Islet precursor cell (in vitro differentiated cells): ENCODE data around the gene CALR.
"Not testable (repeated sequence)": the region's sequence is repeated elsewhere in the genome, so short reads cannot be mapped to it uniquely, and the experiment has no call there.

Experiments used
- DNase-seq: peaks from one replicate; pipeline ENCODE4 v3.0.0-alpha.2; 2018

Gene CALR

DNA sequence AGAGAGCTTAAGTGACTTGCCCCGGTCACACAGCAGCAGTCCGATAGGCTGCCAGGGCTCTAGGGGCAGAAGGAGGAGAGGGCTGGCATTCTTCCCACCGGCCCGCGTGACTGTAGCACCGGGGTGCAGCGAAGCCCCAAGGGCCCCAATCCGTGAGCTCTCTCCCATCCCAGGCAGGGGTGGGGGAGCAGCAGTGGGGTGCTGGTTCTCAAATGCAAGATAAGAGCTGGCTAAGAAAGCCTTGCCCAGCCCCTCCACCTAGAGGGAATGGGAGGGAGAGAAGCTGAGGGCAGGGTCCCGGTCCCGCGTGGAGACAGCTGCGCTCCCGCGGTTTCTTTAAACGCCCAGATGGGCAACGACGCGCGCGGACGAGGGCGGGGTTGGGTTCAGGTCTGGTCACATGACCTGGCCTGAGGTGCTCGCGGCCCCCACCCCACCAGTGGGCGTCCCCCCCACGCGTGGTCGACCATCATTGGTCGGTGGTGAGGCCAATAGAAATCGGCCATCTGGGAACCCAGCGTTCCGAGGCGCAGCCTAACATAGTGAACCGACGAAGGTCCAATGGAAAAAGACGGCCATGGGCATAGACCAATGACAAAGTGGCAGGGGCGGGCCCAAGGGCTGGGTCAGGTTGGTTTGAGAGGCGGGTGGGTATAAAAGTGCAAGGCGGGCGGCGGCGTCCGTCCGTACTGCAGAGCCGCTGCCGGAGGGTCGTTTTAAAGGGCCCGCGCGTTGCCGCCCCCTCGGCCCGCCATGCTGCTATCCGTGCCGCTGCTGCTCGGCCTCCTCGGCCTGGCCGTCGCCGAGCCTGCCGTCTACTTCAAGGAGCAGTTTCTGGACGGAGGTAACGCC is at the start of gene CALR:
Gene CALR, plus strand, starts transcription at position 683 of the 852 bp plus-strand sequence. Its CDS starts 71 bp downstream, at position 754.
- DNase-seq = peak; percentile 99

DNA sequence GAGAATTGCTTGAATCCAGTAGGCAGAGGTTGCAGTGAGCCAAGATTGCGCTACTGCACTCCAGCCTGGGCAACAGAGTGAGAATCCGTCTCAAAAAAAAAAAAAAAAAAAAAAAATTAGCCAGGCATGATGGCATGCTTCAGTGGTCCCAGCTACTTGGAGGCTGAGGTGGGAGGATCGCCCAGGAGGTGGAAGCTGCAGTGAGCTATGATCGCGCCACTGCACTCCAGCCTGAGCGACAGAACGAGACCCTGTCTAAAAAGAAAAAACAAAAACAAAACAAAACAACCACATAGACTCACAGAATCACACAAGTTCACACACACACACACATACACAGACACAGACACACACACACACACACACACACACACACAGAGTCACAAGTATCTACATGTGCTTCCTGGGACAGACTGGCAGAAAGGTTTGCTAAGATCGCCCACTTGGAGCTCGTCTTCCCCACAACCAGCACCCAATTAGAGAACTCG is 48.1 kb upstream of the CALR start:
- not testable (repeated sequence) for DNase-seq

DNA sequence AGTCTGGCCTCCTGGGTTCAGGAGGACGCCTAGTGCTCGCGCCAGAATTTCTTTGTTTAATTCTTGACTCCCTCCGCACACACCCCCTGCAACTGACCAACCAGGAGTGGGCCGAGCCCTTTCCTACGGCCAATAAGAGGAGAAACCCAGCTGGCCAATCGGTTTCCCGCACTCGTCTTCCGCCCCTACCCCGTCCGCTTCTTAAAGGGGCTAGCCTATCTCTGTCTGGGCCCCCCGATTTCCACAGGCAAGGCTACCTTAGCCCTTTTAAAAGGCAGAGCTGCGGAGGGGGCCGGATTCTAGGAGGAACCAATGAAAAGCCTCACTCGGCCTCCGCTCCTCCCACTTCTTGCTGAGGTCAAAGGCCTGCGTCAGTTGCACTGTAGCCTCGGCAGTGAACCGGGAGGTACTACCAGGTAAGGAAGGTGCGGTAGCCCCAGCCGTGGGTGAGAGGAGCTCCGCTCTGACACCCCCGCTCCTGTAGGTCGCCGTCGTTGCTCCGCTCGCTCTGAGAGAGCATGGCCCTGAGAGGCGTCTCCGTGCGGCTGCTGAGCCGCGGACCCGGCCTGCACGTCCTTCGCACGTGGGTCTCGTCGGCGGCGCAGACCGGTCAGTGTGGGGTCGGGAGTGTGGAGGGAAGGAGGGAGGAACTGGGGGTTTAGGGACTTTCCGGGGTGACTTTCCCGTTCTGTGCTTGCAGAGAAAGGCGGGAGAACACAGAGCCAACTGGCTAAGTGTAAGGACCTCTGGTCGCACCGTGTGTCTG is 47.4 kb upstream of the CALR start, which contains the start of gene GCDH:
Gene GCDH, plus strand, starts transcription at position 374 of the 766 bp plus-strand sequence. Its CDS starts 145 bp downstream, at position 519.
- peak; percentile 99 for DNase-seq

DNA sequence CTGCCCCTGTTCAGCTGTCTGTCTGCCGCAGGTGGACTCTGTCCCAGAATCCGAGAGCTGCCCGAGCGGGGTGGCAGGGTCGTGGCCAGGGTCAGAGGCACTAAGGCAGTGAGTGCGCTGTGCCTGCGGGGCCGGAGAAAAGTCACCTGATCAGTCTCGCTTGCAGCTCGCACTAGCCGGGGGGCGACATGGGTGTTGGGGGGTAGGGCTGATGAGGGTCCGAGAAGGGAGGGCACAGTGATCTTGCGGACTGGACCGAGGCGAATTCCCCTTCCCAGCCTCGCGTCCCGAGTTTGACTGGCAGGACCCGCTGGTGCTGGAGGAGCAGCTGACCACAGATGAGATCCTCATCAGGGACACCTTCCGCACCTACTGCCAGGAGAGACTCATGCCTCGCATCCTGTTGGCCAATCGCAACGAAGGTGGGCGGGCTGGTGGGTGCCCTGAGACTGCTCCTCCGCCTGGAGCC is 46.8 kb upstream of the CALR start:
- DNase-seq = no peak

DNA sequence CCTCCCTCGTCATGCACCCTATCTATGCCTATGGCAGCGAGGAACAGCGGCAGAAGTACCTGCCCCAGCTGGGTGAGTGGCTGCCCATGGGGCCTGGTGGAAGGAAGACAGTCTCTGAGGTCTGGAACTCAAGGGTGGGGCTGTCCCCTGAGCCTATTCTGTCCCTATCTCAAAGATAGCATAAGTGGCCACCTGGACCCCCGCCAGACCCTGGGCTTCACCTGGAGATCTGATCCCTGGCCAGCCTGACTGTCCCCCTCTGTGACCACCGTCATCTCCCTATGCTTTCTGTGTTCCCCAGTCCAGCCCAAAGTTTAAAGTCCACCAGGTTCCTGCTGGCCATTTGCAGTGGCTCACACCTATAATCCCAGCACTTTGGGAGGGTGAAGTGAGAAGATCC is 44.8 kb upstream of the CALR start:
- no peak for DNase-seq

DNA sequence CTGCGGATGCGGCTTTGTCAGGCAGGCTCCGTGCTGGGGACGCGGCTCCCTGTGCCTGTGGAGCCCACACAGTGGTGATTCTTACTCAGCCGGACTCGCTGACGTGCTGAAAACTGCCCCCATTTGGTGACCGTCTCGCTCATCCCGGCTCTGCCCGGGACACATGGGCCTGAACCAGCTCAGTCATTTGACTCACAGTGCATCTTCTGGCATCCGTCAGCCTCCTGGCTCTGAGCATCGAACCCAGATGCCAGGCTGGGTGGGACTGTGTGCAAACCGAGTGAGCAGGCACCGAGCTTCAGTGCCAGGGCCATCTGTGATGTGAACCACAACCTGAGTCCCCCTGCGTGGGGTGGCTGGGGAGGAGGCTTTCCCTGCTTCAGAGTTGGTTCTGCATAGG is 41.9 kb upstream of the CALR start:
- no peak for DNase-seq

DNA sequence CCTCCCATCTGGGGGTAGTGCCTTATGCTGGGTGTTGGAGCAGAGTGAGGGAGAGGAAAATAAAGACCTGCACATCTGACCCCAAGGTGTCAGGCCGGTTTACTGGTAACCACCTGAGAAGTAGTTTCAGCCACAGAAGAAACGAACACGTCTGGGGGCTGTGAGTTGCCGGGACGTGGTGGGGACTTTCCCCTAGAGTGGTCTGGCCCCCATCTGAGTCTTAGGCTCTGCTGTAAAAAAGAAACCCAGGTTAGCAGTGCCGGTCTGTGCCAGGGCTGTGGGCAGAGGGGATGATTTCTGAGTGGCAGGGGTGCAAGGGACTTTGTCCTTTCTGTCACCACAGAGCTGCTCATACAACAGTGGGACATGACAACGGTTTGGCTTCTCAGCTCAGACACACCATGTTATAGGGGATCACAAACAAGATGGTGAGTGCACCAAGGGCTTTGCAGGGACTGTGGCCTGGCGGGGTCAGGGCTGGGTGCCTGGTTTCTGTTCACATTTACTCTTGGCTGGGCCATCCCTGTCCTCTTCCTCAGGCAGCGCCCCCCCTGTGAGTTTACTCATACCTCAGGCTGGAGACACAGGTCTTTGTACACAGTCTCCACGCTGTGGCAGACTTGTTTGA is 38.4 kb upstream of the CALR start:
- DNase-seq = no peak

DNA sequence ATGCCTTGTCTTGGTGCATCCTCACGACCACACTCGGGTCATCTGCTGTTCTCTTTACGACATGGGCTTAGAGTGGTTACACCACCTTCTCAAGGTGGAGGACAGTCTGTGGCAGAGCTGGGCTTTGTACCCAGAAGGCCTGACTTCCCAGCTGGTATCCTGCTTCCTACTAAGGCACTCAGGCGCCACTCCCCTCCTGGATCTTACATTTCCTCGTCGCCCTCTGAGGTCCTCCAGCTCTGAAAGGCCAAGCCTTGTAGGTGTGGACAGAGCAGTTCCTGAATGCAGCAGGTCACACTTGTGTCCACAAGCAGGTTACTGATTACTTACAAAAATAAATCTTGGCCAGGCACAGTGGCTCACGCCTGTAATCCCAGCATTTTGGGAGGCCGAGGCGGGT is 31.2 kb upstream of the CALR start:
- no peak for DNase-seq

DNA sequence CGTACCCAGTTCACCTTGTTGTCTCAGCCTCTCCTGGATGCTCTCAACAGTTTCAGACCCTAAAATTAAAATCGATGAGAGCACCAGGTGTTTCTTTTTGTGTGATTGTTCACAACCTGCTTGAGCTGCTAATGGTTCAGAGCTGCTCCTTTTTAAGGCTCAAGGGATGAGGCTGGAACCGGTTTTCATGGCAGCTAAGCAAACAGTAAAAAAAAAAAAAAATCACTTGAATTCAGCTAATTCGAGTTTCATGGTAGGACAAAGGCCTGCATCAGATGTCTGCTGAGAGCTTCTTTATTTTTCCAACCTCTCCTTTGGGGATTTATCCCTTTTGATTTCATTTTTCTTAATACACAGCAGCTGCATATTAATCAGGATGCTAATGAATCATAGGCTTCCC is 25.8 kb upstream of the CALR start:
- no peak for DNase-seq

DNA sequence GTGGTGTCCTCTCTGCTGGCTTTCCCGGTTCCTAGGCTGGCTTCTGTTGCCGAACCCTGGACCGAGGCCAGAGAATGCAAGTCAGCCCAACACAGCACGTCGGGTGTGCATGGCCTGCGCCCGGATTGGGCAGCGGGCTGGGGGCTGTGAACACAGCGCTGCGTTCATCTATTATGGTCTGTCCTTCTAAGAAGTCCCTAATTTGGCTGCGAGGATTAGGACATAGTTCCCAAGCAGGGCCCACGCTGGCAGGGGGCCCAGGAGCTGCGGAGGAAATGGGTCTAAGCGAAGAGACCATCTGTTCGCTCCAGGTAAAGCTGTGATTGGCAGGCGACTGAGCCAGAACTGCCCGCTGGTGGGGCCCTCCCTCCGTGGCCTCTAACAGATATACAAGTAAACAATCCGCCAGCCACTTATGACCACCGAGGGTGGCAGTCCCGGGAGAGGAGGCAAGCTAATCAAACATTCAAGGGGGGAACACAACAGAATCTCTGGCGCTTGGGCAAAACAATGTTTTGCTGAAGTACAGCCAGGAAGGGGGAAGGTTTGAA is 25.3 kb upstream of the CALR start:
- DNase-seq = peak; percentile 65

DNA sequence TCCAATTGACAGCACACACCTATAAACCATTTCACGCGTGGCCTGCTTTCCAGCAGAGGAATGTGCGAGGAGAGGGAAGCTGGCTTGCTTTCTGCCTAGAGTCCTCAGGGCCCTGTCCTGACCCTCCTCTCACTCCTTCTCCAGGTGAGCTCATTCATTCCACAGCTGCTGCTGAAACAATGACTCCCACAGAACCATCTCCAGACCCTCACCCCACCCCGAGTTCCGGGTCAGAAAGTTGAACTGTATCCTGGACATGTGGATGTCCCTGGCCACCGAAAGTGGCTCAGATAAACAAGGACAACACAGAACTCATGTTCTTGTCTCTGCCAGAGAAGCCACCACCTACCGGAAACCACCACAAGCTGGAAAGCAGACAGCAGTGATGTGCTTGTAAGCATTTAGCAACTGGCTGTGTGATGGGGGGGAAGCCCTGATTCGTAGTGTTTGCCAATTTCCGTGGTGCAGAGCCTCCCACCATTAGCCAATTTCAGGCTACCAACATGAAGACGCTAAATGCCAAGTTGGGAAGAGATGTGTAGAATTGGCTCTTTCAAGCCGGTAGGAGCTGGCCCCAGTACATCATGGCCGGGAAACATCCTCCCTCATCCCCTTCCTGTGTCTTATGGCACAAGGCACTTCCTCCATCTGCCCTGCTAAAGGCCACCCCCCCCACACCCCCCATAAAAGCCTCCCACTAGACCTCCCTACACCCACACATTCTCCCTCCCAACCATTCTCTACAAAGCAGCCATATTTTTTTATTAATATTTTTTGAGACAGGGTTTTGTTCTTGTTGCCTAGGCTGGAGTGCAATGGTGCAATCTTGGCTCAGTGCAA is 24.3 kb upstream of the CALR start:
- DNase-seq = no peak

DNA sequence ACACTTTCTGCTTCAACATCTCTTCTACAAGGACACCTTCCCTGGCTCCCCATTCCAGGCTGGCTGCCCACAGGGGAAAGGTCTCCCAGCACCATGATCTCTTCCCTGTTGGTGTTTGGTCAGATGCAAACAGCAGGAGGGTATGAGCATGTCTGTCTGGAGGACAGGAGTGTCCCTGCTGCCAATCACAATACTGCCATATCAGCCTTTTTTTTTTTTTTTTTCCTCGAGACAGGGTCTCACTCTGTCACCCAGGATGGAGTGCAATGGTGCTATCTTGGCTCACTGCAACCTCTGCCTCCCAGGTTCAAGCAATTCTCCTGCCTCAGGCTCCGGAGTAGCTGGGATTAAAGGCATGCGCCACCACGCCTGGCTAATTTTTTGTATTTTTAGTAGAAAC is 22.5 kb upstream of the CALR start:
- not testable (repeated sequence) for DNase-seq

DNA sequence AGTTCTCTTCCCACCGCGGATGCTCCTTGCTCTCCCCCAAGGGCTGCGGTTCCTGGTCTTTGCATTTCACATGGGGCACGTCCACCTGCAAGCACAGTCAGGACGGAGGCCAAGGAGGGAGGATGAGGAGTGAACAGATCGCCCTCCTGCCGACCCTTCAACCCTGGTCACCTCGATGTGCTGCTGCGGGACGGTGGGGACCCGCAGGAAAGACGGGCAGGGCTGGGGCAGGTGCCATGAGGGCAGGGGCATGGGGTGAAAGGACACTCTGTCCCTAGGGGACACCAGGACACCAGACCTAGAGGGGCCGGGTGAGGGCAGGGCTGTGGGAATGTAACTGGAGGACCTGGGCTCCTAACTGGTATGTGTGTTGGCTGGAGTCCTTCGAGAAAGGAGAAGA is 20.2 kb upstream of the CALR start:
- DNase-seq = no peak

DNA sequence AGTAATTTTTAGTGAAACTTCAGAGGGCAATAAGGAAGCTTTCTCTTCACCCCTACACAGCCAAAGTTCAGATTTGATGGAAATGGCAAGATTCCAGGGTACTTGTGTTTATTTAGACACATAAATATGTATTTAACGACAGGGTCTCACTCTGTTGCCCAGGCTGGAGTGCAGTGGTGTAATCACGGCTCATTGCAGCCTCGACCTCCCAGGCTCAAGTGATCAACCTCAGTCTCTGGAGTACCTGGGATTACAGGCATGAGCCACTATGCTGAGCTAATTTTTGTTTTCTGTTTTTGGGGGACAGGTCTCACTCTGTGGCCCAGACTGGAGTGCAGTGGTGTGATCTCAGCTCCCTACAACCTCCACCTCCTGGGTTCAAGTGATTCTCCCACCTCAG is 17.4 kb upstream of the CALR start:
- DNase-seq = no peak

DNA sequence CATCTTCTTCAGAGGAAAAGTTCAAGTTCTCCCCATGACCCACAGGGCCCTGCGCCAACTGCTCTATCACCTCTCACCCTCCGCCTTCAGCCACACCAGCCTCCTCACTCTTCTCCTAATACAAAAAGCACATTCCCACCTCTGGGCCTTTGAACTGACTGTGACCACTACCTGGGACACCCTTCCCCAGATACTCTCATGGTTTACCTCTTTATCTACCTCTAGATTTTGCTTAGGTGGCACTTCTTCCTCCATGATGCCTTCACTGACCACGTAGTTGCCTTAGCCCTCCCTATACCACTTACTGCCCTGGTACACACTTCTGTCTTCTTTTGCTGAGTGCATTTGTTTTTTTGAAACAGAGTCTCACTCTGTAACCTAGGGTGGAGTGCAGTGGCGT is 15.4 kb upstream of the CALR start:
- no peak for DNase-seq

DNA sequence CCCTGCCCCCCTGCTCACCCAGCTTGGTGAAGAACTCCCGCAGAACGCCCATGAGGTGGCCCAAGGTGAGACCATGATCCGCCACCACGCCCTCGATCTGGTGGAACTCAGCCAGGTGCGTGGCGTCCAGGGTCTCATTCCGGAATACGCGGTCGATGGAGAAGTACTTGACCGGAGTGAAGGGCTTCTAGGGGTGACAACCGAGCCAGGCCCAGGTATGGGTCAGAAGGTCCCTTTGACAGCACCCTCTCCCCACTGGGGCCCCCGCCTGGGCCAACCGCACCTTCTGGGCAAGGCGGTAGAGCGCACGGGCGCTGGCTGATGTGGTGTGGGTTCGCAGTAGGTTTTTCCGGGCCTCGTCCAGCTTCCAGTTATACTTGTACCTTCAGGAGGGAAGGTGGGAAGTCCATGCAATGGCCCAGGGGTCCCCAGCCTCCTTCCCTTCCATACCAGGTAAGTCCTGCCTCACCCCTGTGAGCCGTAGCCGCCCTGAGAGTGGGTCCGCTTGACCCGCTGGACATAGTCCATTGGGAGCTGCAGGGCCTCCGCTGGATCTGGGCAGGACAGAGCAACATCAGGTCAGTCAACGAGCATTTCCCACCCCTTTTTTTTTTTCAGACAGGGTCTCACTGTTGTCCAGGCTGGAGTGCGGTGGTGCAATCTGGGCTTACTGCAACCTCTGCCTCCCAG is 13.6 kb upstream of the CALR start:
- DNase-seq = no peak

DNA sequence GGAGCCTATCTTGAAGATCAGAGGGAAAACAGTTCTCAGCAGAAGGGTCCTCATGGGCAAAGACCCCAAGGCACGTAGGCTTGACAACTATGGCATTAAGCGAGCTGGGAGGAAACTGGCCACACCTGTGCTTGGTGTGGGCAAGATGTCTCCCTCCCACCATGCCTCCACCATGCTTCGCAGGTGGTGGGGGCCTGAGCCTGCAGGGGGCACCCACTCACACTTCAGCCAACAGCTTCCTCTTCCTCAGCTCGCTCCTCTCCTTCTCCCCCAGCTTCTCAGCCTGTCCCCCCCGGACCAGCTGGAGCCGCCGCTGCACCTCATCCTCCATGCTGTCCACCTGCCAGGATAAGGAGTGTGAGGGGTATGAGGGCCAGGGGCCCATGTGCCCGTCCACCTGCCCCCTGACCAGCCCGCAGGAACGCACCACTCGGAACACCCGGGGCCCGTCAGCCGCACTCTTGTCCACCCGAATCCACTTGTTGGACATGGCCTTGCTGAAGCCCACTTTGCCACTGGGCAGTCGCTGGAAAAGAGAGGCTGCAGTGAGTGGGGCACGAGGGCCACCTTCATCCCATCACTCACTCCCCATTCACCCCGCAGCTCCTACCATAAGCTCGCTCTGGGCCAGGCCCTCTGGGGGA is 8.3 kb upstream of the CALR start:
- no peak for DNase-seq

DNA sequence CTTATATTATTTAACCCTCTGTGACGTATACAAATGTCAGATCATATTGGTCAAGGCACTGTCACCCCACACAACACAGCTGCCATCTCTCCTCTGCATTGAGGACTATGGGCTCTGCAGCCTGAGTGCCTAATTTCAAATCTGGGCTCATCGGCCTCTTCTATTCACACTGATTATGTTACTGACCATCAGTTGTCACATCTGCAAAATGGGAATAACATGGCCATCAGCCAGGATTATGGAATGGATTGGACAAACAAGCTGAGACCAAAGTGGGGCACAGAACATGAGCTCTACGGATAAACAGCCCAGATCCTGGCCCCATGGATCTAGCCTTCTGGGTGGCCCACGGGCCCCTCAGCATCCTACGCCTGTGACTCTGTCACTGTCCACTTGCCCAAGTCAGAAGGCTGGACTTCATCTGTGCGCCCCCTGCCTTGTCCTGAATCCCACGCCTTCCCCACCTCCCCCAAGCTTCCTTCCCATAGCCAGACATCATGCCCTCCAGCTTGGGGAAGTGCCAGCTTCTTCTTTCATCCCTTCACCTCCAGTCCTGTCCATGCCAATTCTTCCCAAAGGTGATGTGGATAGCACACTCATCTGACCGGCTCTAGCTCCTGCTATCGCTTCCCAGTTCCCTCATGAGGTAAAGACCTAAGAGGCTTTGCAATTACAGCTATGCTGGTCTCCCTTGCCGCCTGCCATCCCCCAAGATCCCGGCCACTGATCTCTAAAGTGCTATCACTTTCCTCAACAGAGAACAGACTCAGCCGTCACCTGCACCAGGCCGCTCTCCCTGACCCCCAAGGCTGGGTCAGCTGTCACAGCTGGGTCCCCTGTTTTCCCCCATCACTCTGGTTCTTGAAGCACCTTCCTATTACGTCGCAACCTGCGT is 5.8 kb upstream of the CALR start:
- no peak for DNase-seq

DNA sequence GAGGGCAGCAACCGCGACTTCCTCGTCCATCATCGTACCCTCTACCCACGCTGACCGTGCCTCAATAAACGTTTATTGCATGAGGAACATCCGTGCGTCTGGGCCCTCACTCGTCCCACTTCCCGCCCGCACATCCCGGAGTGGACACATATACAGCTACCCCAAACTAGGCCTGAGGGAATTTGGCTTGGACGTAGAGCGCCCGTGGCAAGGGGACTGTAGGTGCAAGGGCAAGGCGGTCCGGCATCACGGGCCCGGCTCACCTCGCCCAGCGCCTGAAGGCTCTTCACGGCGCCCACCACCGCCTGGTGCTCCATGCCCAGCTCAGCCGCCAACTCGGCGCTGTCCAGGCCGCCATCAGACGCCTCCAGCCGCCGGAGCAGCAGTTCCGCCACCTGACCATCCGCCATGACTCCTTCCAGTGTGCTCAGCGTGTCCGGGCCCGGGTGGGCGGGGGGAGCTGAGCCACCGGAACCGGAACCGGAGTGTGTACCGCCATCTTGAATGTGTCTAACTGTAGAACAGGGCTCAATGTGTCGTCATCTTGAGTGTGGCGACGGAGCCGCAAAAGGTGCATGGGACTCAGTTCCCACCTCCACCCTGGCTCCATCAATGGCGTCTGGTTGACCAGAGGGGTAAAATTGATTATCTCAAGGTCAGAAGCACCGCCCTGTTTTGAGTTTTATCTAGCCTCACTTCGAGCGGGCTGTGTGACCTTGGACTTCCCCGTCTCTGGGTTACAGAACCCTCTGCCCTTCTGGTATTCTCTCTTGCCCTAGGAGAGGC is 4.9 kb upstream of the CALR start, which contains the start of gene FARSA:
Gene FARSA, minus strand, starts transcription at position 425 of the 786 bp plus-strand sequence. Its CDS starts 15 bp downstream, at position 410.
- DNase-seq = peak; percentile 97
